Karpas-422 (cell line): ENCODE data around the gene MED20. TPM values are rescaled to one million over a fixed set of nuclear protein-coding genes. Genes with fewer than 3 reads are reported as not detected.

Source experiments
- DNase-seq: peaks from one replicate; pipeline ENCODE4 v3.0.0-alpha.2; 2015
- H2AFZ ChIP-seq: fragments of 200-600 bp; sonication (generic); 2 replicates; pipeline ENCODE4 v1.6.1; 2014; ENCODE audit warnings: antibody characterized with exemption, low read length, mixed read lengths
- H3K27ac ChIP-seq: fragments of 200-600 bp; sonication (generic); 2 replicates; pipeline ENCODE4 v1.5.1; 2014; ENCODE audit warnings: mild to moderate bottlenecking, low read length, moderate library complexity
- H3K27me3 ChIP-seq: fragments of 200-600 bp; sonication (generic); 2 replicates; pipeline ENCODE4 v1.6.1; 2014; ENCODE audit warnings: low read length, mixed read lengths
- H3K36me3 ChIP-seq: fragments of 200-600 bp; sonication (generic); 2 replicates; pipeline ENCODE4 v1.6.1; 2014; ENCODE audit warnings: low read length, mixed read lengths; ENCODE audit not compliant: insufficient read depth
- H3K4me1 ChIP-seq: fragments of 200-600 bp; sonication (generic); 2 replicates; pipeline ENCODE4 v1.6.1; 2014; ENCODE audit warnings: mild to moderate bottlenecking, low read length, mixed read lengths
- H3K4me2 ChIP-seq: fragments of 200-600 bp; sonication (generic); 2 replicates; pipeline ENCODE4 v1.6.1; 2014; ENCODE audit warnings: low read length, low read depth, mild to moderate bottlenecking; ENCODE audit not compliant: poor library complexity, severe bottlenecking
- H3K4me3 ChIP-seq: fragments of 200-600 bp; sonication (generic); 2 replicates; pipeline ENCODE4 v1.5.1; 2014; ENCODE audit warnings: mild to moderate bottlenecking, antibody characterized with exemption, low read length, mixed read lengths
- H3K79me2 ChIP-seq: fragments of 200-600 bp; sonication (generic); 2 replicates; pipeline ENCODE4 v1.6.1; 2014; ENCODE audit warnings: mild to moderate bottlenecking, low read length, mixed read lengths
- H3K9ac ChIP-seq: fragments of 200-600 bp; sonication (generic); 2 replicates; pipeline ENCODE4 v1.6.0; 2014; ENCODE audit warnings: low read length
- H3K9me2 ChIP-seq: fragments of 200-600 bp; sonication (generic), shearing (Covaris generic); replicated peaks from 2 replicates; pipeline ENCODE4 v1.6.0; 2014; ENCODE audit warnings: mild to moderate bottlenecking, low read length, moderate library complexity; ENCODE audit not compliant: insufficient read depth
- H3K9me3 ChIP-seq: fragments of 300-700, 200-600 bp; sonication (generic); 2 replicates; pipeline ENCODE4 v1.6.1; 2014; ENCODE audit warnings: low read length, mixed read lengths
- H4K20me1 ChIP-seq: fragments of 200-600 bp; sonication (generic); 2 replicates; pipeline ENCODE4 v1.6.1; 2014; ENCODE audit warnings: mild to moderate bottlenecking, antibody characterized with exemption, low read length, low read depth; ENCODE audit not compliant: insufficient read depth
- total RNA-seq: library from RNA; depleted of rRNA; stranded (reverse); fragments of >200 nt; shearing (Covaris generic); gene quantifications from 2 replicates; pipeline ENCODE4 v1.2.3, GENCODE V29; 2014; ENCODE audit warnings: low replicate concordance; rRNA removed

MED20 gene, protein sequence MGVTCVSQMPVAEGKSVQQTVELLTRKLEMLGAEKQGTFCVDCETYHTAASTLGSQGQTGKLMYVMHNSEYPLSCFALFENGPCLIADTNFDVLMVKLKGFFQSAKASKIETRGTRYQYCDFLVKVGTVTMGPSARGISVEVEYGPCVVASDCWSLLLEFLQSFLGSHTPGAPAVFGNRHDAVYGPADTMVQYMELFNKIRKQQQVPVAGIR
- total RNA-seq, result 24.1 and 31.5 TPM in 2 replicates

DNA sequence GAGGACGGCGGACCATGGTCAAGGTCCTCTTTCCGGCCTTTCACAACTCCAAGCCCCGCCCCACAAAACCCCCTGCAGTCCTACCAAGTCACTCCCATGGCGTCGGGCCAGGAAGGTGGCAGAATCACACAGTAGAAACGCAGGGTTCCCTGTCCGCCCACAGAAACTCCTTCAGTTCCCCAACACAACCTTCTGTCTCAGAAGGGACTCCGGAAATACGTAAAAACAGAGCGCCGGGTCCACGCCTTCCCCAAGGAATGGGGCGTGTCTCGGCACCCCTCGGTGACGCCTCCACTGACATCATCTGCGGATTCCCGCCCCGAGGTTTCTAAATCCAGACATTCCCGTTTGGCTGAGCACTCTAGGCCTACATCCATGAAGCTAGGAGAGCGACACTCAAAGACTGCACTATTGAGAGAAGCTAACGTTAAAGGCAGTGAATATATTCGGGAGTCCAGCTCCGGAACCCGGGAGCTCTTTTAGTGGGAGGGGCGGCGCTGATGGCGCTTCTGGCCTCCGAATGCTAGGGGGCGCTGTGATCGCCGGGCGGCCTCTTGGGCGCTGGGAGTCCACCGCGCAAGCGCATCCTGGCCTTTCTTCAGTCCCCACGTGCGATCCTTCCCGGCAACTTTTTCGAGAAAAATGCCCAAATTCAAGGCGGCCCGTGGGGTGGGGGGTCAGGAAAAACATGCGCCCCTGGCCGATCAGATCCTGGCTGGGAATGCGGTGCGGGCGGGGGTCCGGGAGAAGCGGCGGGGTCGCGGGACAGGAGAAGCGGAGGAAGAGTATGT is at the start of gene MED20, which contains the start of gene BYSL:
Gene MED20, minus strand, starts transcription at position 219 of the 791 bp plus-strand sequence. Its CDS starts 121 bp downstream, at position 98.
Gene BYSL, plus strand, starts transcription at position 579 of the 791 bp plus-strand sequence. Its CDS starts 64 bp downstream, at position 643.
- Histone ChIP-seq H3K4me2 (peak within 1 kb of the TSS; percentile 87), H3K9me2 (no peaks in the 10 kb centered on the region), H3K27me3 (no peaks in the 10 kb centered on the region), H4K20me1 (peaks cover 7% of the 10 kb centered on the region; the same call in 1 of the 2 replicates), H3K4me3 (peak within 1 kb of the TSS; percentile 92), H3K79me2 (peaks cover 75% of the 10 kb centered on the region), H3K9me3 (no peaks in the 10 kb centered on the region), H3K36me3 (peaks cover 19% of the 10 kb centered on the region; the same call in 1 of the 2 replicates), H3K4me1 (peaks cover 27% of the 10 kb centered on the region), H3K9ac (peak within 1 kb of the TSS; percentile 94), H2AFZ (peak within 1 kb of the TSS; percentile 99), H3K27ac (peak within 1 kb of the TSS; percentile 83)
- peak; percentile 98 for DNase-seq

- Histone ChIP-seq H3K27me3 (no peaks in the 10 kb centered on the region), H2AFZ (no peak overlapping the region), H3K9ac (no peak overlapping the region), H3K4me1 (peaks cover 6% of the 10 kb centered on the region), H3K79me2 (no peaks in the 10 kb centered on the region), H3K9me3 (no peaks in the 10 kb centered on the region), H3K4me2 (no peak overlapping the region), H4K20me1 (no peaks in the 10 kb centered on the region), H3K27ac (no peak overlapping the region), H3K4me3 (no peak overlapping the region), H3K36me3 (no peaks in the 10 kb centered on the region), H3K9me2 (no peaks in the 10 kb centered on the region)
- no peak for DNase-seq
These were observed 49.5 kb upstream of the MED20 start for GRCh38 chr6:41970436-41970846.

GRCh38 chr6:41967312-41968287 is 46.7 kb upstream of the MED20 start:
- DNase-seq, result no peak
- H3K27ac ChIP-seq, result no peak overlapping the region
- H3K27me3 ChIP-seq, result no peaks in the 10 kb centered on the region
- no peak overlapping the region for H2AFZ ChIP-seq
- no peaks in the 10 kb centered on the region for H3K9me3 ChIP-seq
- H3K4me1 ChIP-seq, result no peaks in the 10 kb centered on the region
- H4K20me1 ChIP-seq, result no peaks in the 10 kb centered on the region
- H3K9me2 ChIP-seq, result no peaks in the 10 kb centered on the region
- no peaks in the 10 kb centered on the region for H3K79me2 ChIP-seq
- H3K9ac ChIP-seq, result no peak overlapping the region
- no peak overlapping the region for H3K4me2 ChIP-seq
- no peak overlapping the region for H3K4me3 ChIP-seq
- H3K36me3 ChIP-seq, result no peaks in the 10 kb centered on the region

DNA sequence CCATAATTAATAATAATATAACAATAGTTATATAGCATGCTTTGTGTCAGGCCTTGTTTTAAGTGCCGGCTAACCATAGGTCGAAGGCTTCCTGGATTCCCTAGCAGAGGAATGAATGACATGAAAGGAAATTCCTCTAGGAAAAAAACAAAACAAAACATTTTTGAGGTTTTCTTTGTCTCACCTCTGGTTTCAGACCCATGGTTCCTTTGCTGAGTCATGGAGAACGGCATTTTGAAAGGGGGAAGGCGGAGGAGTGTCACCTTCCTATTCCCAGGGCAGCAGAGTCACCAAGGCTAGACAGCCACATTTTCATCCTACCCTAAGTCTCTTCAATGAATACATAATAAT is 46.0 kb upstream of the MED20 start:
- no peaks in the 10 kb centered on the region for H3K4me1 ChIP-seq
- H3K9ac ChIP-seq, result no peak overlapping the region
- H3K27me3 ChIP-seq, result no peaks in the 10 kb centered on the region
- no peak for DNase-seq
- no peaks in the 10 kb centered on the region for H3K79me2 ChIP-seq
- H4K20me1 ChIP-seq, result no peaks in the 10 kb centered on the region
- H2AFZ ChIP-seq, result no peak overlapping the region
- no peak overlapping the region for H3K27ac ChIP-seq
- no peaks in the 10 kb centered on the region for H3K9me3 ChIP-seq
- no peaks in the 10 kb centered on the region for H3K36me3 ChIP-seq
- H3K9me2 ChIP-seq, result no peaks in the 10 kb centered on the region
- H3K4me3 ChIP-seq, result no peak overlapping the region
- H3K4me2 ChIP-seq, result no peak overlapping the region

GRCh38 chr6:41966214-41966920 is 45.4 kb upstream of the MED20 start:
- Histone ChIP-seq H3K4me2 (no peak overlapping the region), H2AFZ (no peak overlapping the region), H3K27ac (no peak overlapping the region), H3K4me1 (no peaks in the 10 kb centered on the region), H3K36me3 (no peaks in the 10 kb centered on the region), H3K9ac (no peak overlapping the region), H3K27me3 (no peaks in the 10 kb centered on the region), H3K9me3 (no peaks in the 10 kb centered on the region), H3K9me2 (no peaks in the 10 kb centered on the region), H3K79me2 (no peaks in the 10 kb centered on the region), H4K20me1 (no peaks in the 10 kb centered on the region), H3K4me3 (no peak overlapping the region)
- no peak for DNase-seq

GRCh38 chr6:41965429-41966213 is 44.7 kb upstream of the MED20 start:
- Histone ChIP-seq H2AFZ (no peak overlapping the region), H4K20me1 (no peaks in the 10 kb centered on the region), H3K9me2 (no peaks in the 10 kb centered on the region), H3K9ac (no peak overlapping the region), H3K79me2 (no peaks in the 10 kb centered on the region), H3K27ac (no peak overlapping the region), H3K27me3 (no peaks in the 10 kb centered on the region), H3K4me3 (no peak overlapping the region), H3K4me1 (no peaks in the 10 kb centered on the region), H3K4me2 (no peak overlapping the region), H3K9me3 (no peaks in the 10 kb centered on the region), H3K36me3 (no peaks in the 10 kb centered on the region)
- no peak for DNase-seq

DNA sequence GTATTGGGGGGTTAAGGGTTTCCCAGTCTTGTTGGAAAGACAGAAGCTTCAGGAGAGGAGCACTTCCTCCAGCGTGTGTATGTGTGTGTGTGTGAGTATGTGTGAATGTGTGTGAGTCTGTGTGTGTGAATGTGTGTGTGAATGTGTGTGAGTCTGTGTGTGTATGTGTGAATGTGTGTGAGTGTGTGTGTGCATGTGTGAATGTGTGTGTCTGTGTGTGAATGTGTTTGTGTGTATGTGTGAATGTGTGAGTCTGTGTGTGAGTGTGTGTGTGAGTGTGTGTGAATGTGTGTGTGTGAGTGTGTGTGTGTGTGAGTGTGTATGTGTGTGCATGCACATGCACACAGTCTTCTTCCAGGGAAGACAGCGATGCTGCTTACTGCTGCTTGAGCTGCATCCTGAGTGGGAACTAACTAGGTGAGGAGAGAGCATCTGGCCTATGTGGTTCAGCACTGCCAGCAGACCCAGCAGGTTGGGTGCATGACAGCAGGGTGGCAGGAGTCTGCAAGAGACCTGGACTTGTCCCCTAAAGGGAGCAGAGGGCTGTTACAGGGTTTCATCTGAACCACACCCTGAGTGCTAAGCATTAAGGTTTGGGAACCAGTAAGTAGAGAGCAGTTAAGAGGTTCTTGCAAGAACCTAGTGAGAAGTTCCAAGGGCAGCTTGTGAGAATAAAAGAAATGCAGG is 43.4 kb upstream of the MED20 start:
- H3K9me2 ChIP-seq, result no peaks in the 10 kb centered on the region
- no peaks in the 10 kb centered on the region for H3K79me2 ChIP-seq
- no peak overlapping the region for H3K4me3 ChIP-seq
- no peaks in the 10 kb centered on the region for H3K36me3 ChIP-seq
- H4K20me1 ChIP-seq, result no peaks in the 10 kb centered on the region
- no peak overlapping the region for H2AFZ ChIP-seq
- no peaks in the 10 kb centered on the region for H3K27me3 ChIP-seq
- no peaks in the 10 kb centered on the region for H3K4me1 ChIP-seq
- DNase-seq, result no peak
- no peaks in the 10 kb centered on the region for H3K9me3 ChIP-seq
- H3K4me2 ChIP-seq, result no peak overlapping the region
- no peak overlapping the region for H3K9ac ChIP-seq
- no peak overlapping the region for H3K27ac ChIP-seq
